ENCODE data around the gene ADAT3. TPM values are rescaled to one million over a fixed set of nuclear protein-coding genes. Genes with fewer than 3 reads are reported as not detected.

ADAT3 gene
- polyA plus RNA-seq, 2 of the 4 experiments (the other 2 are of a cell fraction) = 0.66 to 5.6 TPM

GRCh38 chr19:1914826-1915341 lies 9.7 kb downstream of the ADAT3 start:
- CTCF ChIA-PET = interaction anchor here (3.1 kb wide), 1 partner anchor 14 kb away, joined by 12 read pairs; no protein-coding TSS in a partner anchor
- WGBS (ENCODE audit: missing lambda C conversion rate) = 92% methylated on average over 9 of the region's 23 CpGs
- FAIRE-seq = no peak

GRCh38 chr19:1917146-1917545 lies 11.9 kb downstream of the ADAT3 start:
- WGBS (ENCODE audit: missing lambda C conversion rate) = 94% methylated on average over 17 of the region's 17 CpGs
- H3K27ac ChIP-seq = no peak overlapping the region
- ATAC-seq (no peak), DNase-seq (ENCODE audit: low read depth in 1 of 2, low spot score in 1 of 2) (no peak), FAIRE-seq (no peak)
- H3K9me3 ChIP-seq = no peaks in the 10 kb centered on the region
- H3K4me1 ChIP-seq = no peaks in the 10 kb centered on the region
- H3K4me2 ChIP-seq = no peak overlapping the region
- ChIA-PET POLR2A (interaction anchor here (0.6 kb wide), 1 partner anchor 10 kb away, joined by 3 read pairs; no protein-coding TSS in a partner anchor), CTCF (no interaction called here)
- H3K4me3 ChIP-seq = no peak overlapping the region
- no peak for TF ChIP-seq JUNB (IDR thresholded peaks at IDR 0.05)
- TF ChIP-seq POLR2A (IDR thresholded peaks at IDR 0.05; ENCODE audit: low read length) = no peak
- no peak for TF ChIP-seq HEYL (CRISPR knock-in tag; IDR thresholded peaks at IDR 0.05)
- TF ChIP-seq CTCF (IDR thresholded peaks at IDR 0.05) = no peak
- no peak for TF ChIP-seq HMGXB4 (CRISPR knock-in tag; IDR thresholded peaks at IDR 0.05; ENCODE audit: borderline replicate concordance)
- TF ChIP-seq MAFK (IDR thresholded peaks at IDR 0.05; ENCODE audit: partially characterized antibody) = no peak
- TF ChIP-seq EP300 (IDR thresholded peaks at IDR 0.05) = no peak
- no peak for TF ChIP-seq ESRRA (IDR thresholded peaks at IDR 0.05; ENCODE audit: borderline replicate concordance, low read length)
- TF ChIP-seq HOXB5 (CRISPR knock-in tag; IDR thresholded peaks at IDR 0.05) = no peak
- no peak for TF ChIP-seq ELK1 (IDR thresholded peaks at IDR 0.05; ENCODE audit: low read depth, low read length)
- no peak for TF ChIP-seq JUN (IDR thresholded peaks at IDR 0.05)
- no peak for TF ChIP-seq ATOH8 (CRISPR knock-in tag; IDR thresholded peaks at IDR 0.05; ENCODE audit: low read depth)
- TF ChIP-seq HOXB13 (CRISPR knock-in tag; IDR thresholded peaks at IDR 0.05; ENCODE audit: low read depth) = no peak
- TF ChIP-seq MAZ (IDR thresholded peaks at IDR 0.05; ENCODE audit: borderline replicate concordance, low read depth, low read length) = no peak
- no peak for TF ChIP-seq GATA3 (IDR thresholded peaks at IDR 0.05; ENCODE audit: borderline replicate concordance)
- no peak for TF ChIP-seq NFE2L2 (conservative IDR thresholded peaks at IDR 0.05; ENCODE audit: low read length)
- TF ChIP-seq ZFP36 (IDR thresholded peaks at IDR 0.05; ENCODE audit: borderline replicate concordance, partially characterized antibody) = no peak
- no peak for TF ChIP-seq SMC3 (IDR thresholded peaks at IDR 0.05)
- no peak for TF ChIP-seq KDM1A (IDR thresholded peaks at IDR 0.05; ENCODE audit: low read depth)

More at GRCh38 chr19:1914826-1915341, 9.7 kb downstream of the ADAT3 start:
- TF ChIP-seq HOXB13 (CRISPR knock-in tag; IDR thresholded peaks at IDR 0.05; ENCODE audit: low read depth) (no peak), RARB (CRISPR knock-in tag; IDR thresholded peaks at IDR 0.05) (no peak), GATA3 (IDR thresholded peaks at IDR 0.05; ENCODE audit: borderline replicate concordance) (no peak), KDM1A (IDR thresholded peaks at IDR 0.05; ENCODE audit: low read depth) (no peak), USF2 (IDR thresholded peaks at IDR 0.05) (no peak)
- no peaks in the 10 kb centered on the region for H3K9me3 ChIP-seq
- H3K4me2 ChIP-seq = no peak overlapping the region
- H3K4me3 ChIP-seq = no peak overlapping the region
- H3K27ac ChIP-seq = no peak overlapping the region
- ATAC-seq (no peak; a peak in 1 of 6 replicates), DNase-seq (ENCODE audit: low read depth in 1 of 2, low spot score in 1 of 2) (no peak)
- POLR2A ChIA-PET = no interaction called here
- H3K4me1 ChIP-seq = no peaks in the 10 kb centered on the region
